Measurements from ENCODE around the gene ZNF580.

The ZNF580 gene

GRCh38 chr19:55597501-55597921 lies 43.3 kb upstream of the ZNF580 start:
- H3K27ac ChIP-seq = no peak overlapping the region
- TF ChIP-seq, protein P1, sequence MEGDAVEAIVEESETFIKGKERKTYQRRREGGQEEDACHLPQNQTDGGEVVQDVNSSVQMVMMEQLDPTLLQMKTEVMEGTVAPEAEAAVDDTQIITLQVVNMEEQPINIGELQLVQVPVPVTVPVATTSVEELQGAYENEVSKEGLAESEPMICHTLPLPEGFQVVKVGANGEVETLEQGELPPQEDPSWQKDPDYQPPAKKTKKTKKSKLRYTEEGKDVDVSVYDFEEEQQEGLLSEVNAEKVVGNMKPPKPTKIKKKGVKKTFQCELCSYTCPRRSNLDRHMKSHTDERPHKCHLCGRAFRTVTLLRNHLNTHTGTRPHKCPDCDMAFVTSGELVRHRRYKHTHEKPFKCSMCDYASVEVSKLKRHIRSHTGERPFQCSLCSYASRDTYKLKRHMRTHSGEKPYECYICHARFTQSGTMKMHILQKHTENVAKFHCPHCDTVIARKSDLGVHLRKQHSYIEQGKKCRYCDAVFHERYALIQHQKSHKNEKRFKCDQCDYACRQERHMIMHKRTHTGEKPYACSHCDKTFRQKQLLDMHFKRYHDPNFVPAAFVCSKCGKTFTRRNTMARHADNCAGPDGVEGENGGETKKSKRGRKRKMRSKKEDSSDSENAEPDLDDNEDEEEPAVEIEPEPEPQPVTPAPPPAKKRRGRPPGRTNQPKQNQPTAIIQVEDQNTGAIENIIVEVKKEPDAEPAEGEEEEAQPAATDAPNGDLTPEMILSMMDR (IDR thresholded peaks at IDR 0.05) = no peak
- no peak for TF ChIP-seq ZFX (IDR thresholded peaks at IDR 0.05; ENCODE audit: borderline replicate concordance)

GRCh38 chr19:55598034-55598433 lies 42.8 kb upstream of the ZNF580 start:
- peak overlapping the region; percentile 98 for H3K27ac ChIP-seq

GRCh38 chr19:55598719-55599467 lies 41.9 kb upstream of the ZNF580 start:
- TF ChIP-seq ZFX (IDR thresholded peaks at IDR 0.05; ENCODE audit: borderline replicate concordance) = no peak
- peak overlapping the region; percentile 98 for H3K27ac ChIP-seq

More at GRCh38 chr19:55598034-55598433, 42.8 kb upstream of the ZNF580 start:
- TF ChIP-seq ZFX (IDR thresholded peaks at IDR 0.05; ENCODE audit: borderline replicate concordance) = no peak
- TF ChIP-seq, protein P1 (IDR thresholded peaks at IDR 0.05) = no peak

DNA sequence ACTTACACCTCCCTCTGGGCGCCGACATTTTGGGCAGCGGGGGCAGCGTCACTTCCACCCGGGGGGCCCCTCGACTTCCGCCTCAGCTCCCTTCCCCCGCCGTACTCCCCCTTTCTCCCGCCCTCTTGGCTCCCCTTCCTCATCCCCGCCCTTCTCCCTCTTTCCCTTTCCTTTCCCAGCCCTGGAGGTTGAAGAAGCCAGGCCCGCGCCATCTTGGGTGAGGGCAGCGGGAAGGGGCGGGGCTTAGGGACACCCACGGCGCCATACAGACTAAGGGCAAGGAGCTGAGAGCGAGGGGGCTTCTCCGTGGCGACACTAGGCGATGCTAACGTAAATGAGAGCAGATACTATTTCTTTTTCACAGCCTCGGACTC lies 41.3 kb upstream of the ZNF580 start, which contains the start of gene FIZ1:
Gene FIZ1, minus strand, starts transcription at position 50 of the 374 bp plus-strand sequence. CDS start 1,652 bp downstream, outside the sequence.
- TF ChIP-seq, protein P1 (IDR thresholded peaks at IDR 0.05) = no peak
- peak within 1 kb of the TSS; percentile 98 for H3K27ac ChIP-seq

- peak within 1 kb of the TSS; percentile 98 for H3K27ac ChIP-seq
- TF ChIP-seq, protein P1 (IDR thresholded peaks at IDR 0.05) = no peak
- no peak for TF ChIP-seq ZFX (IDR thresholded peaks at IDR 0.05; ENCODE audit: borderline replicate concordance)
Observed at GRCh38 chr19:55599842-55600661, 40.8 kb upstream of the ZNF580 start, which contains the start of gene ZNF524. ZNF524 (plus strand) TSS chr19:55600288; CDS start chr19:55602113, 1,825 bp downstream.

- no peak for TF ChIP-seq ZFX (IDR thresholded peaks at IDR 0.05; ENCODE audit: borderline replicate concordance)
- TF ChIP-seq, protein P1 (IDR thresholded peaks at IDR 0.05) = no peak
- H3K27ac ChIP-seq = peak overlapping the region; percentile 98
Observed at GRCh38 chr19:55600662-55601028, 40.2 kb upstream of the ZNF580 start.

DNA sequence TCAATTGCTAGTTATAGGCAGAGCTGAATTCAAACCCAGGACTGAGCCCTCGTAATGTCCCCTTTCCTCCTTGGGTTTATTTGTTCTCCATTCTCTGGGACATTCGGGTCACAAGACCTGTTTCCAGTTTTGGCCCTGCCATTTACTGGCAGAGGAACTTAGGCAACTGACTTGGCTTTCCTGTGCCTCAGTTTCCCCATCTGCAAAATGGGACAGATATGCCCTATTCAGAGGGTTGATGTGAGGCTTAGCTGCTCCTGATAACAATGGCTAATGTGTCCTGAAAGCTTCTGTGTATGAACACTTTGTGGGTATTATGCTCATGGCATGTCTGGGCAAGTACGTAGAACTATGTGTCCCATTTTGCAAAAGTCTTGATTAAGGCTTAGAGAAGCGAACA lies 39.7 kb upstream of the ZNF580 start:
- peak overlapping the region; percentile 98 for H3K27ac ChIP-seq

More for the DNA sequence above, 39.7 kb upstream of the ZNF580 start:
- TF ChIP-seq ZFX (IDR thresholded peaks at IDR 0.05; ENCODE audit: borderline replicate concordance) = no peak
- TF ChIP-seq, protein P1 (IDR thresholded peaks at IDR 0.05) = no peak
